Measurements from ENCODE around the gene RAB27A. TPM values are rescaled to one million over a fixed set of nuclear protein-coding genes. Genes with fewer than 3 reads are reported as not detected.
A peak's percentile ranks its signal among the peaks of the same experiment; 100 is the strongest.

The RAB27A gene
- total and polyA plus RNA-seq, 2 of the 13 experiments (the other 11 are each of a cell fraction or from before 2014, with no cell fraction given) = 3.4 to 8.1 TPM

DNA sequence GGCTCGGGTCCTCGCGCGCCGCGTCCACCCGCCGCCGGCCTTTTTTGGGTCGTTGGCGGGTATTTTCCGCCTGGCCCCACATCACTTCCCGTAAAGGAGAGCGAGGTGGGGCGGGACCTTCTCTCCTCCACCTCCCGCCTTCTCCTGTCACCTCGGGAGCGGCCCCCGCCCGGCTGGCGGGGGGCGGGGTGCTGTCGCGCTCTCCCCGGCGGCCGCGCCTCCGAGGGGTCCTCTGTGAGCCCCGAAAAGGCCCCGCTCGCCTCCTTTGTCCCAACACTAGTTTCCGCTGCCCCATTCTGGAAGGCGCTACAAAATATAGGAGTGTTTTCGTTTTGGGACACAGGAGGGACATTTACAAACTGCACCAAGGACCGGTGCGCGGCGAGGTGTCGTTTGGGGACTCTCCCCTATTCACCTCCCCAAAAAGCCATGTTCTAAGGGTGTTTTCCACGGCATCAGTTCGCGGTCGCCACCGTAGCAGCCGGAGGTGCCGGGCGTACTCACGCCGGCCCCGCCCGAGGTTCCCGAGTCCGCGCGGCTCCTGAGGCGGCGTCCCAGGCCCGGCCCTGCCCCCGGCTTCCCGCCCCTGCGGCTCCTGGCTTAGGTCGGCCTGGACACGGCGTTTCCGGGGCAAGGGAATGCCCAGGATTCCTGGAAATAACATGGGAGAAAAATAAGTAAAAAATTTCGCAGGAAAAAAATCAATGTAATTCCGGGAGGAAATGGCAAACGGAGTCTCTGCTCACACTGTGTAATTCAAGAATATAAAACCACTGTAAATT is at the start of gene RAB27A (continued):
- TF ChIP-seq SP2 (CRISPR knock-in tag; IDR thresholded peaks at IDR 0.05) (no peak), EHMT2 (IDR thresholded peaks at IDR 0.05; ENCODE audit: borderline replicate concordance, low read depth, low read length) (no peak), KLF12 (CRISPR knock-in tag; IDR thresholded peaks at IDR 0.05; ENCODE audit: borderline replicate concordance) (peak; percentile 76; the same call in 1 of the 2 replicates), SNAPC2 (CRISPR knock-in tag; IDR thresholded peaks at IDR 0.05) (no peak), RFXAP (CRISPR knock-in tag; IDR thresholded peaks at IDR 0.05; ENCODE audit: borderline replicate concordance) (no peak), ZNF598 (CRISPR knock-in tag; IDR thresholded peaks at IDR 0.05; ENCODE audit: borderline replicate concordance) (peak; percentile 7; the same call in 1 of the 2 replicates), ZFP36L2 (CRISPR knock-in tag; IDR thresholded peaks at IDR 0.05) (no peak), ZNF788 (CRISPR knock-in tag; IDR thresholded peaks at IDR 0.05; ENCODE audit: borderline replicate concordance) (peak; percentile 41; the same call in 1 of the 2 replicates), ZNF501 (CRISPR knock-in tag; IDR thresholded peaks at IDR 0.05) (peak; percentile 30; the same call in 1 of the 2 replicates), PHF8 (CRISPR knock-in tag; IDR thresholded peaks at IDR 0.05) (no peak; the same call in 1 of the 2 replicates), ZNF780A (CRISPR knock-in tag; IDR thresholded peaks at IDR 0.05) (no peak), FOXK2 (IDR thresholded peaks at IDR 0.05) (no peak)
- TF ChIP-seq, protein P1, sequence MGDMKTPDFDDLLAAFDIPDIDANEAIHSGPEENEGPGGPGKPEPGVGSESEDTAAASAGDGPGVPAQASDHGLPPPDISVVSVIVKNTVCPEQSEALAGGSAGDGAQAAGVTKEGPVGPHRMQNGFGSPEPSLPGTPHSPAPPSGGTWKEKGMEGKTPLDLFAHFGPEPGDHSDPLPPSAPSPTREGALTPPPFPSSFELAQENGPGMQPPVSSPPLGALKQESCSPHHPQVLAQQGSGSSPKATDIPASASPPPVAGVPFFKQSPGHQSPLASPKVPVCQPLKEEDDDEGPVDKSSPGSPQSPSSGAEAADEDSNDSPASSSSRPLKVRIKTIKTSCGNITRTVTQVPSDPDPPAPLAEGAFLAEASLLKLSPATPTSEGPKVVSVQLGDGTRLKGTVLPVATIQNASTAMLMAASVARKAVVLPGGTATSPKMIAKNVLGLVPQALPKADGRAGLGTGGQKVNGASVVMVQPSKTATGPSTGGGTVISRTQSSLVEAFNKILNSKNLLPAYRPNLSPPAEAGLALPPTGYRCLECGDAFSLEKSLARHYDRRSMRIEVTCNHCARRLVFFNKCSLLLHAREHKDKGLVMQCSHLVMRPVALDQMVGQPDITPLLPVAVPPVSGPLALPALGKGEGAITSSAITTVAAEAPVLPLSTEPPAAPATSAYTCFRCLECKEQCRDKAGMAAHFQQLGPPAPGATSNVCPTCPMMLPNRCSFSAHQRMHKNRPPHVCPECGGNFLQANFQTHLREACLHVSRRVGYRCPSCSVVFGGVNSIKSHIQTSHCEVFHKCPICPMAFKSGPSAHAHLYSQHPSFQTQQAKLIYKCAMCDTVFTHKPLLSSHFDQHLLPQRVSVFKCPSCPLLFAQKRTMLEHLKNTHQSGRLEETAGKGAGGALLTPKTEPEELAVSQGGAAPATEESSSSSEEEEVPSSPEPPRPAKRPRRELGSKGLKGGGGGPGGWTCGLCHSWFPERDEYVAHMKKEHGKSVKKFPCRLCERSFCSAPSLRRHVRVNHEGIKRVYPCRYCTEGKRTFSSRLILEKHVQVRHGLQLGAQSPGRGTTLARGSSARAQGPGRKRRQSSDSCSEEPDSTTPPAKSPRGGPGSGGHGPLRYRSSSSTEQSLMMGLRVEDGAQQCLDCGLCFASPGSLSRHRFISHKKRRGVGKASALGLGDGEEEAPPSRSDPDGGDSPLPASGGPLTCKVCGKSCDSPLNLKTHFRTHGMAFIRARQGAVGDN (CRISPR knock-in tag; IDR thresholded peaks at IDR 0.05) = peak; percentile 70
- TF ChIP-seq, protein P2, sequence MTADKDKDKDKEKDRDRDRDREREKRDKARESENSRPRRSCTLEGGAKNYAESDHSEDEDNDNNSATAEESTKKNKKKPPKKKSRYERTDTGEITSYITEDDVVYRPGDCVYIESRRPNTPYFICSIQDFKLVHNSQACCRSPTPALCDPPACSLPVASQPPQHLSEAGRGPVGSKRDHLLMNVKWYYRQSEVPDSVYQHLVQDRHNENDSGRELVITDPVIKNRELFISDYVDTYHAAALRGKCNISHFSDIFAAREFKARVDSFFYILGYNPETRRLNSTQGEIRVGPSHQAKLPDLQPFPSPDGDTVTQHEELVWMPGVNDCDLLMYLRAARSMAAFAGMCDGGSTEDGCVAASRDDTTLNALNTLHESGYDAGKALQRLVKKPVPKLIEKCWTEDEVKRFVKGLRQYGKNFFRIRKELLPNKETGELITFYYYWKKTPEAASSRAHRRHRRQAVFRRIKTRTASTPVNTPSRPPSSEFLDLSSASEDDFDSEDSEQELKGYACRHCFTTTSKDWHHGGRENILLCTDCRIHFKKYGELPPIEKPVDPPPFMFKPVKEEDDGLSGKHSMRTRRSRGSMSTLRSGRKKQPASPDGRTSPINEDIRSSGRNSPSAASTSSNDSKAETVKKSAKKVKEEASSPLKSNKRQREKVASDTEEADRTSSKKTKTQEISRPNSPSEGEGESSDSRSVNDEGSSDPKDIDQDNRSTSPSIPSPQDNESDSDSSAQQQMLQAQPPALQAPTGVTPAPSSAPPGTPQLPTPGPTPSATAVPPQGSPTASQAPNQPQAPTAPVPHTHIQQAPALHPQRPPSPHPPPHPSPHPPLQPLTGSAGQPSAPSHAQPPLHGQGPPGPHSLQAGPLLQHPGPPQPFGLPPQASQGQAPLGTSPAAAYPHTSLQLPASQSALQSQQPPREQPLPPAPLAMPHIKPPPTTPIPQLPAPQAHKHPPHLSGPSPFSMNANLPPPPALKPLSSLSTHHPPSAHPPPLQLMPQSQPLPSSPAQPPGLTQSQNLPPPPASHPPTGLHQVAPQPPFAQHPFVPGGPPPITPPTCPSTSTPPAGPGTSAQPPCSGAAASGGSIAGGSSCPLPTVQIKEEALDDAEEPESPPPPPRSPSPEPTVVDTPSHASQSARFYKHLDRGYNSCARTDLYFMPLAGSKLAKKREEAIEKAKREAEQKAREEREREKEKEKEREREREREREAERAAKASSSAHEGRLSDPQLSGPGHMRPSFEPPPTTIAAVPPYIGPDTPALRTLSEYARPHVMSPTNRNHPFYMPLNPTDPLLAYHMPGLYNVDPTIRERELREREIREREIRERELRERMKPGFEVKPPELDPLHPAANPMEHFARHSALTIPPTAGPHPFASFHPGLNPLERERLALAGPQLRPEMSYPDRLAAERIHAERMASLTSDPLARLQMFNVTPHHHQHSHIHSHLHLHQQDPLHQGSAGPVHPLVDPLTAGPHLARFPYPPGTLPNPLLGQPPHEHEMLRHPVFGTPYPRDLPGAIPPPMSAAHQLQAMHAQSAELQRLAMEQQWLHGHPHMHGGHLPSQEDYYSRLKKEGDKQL (CRISPR knock-in tag; IDR thresholded peaks at IDR 0.05; ENCODE audit: low read depth) = 0 out of 2 replicates have a peak, but pooled peaks have one; percentile 9
- TF ChIP-seq, protein P3, sequence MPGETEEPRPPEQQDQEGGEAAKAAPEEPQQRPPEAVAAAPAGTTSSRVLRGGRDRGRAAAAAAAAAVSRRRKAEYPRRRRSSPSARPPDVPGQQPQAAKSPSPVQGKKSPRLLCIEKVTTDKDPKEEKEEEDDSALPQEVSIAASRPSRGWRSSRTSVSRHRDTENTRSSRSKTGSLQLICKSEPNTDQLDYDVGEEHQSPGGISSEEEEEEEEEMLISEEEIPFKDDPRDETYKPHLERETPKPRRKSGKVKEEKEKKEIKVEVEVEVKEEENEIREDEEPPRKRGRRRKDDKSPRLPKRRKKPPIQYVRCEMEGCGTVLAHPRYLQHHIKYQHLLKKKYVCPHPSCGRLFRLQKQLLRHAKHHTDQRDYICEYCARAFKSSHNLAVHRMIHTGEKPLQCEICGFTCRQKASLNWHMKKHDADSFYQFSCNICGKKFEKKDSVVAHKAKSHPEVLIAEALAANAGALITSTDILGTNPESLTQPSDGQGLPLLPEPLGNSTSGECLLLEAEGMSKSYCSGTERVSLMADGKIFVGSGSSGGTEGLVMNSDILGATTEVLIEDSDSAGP (CRISPR knock-in tag; IDR thresholded peaks at IDR 0.05; ENCODE audit: borderline replicate concordance) = peak; percentile 18; the same call in 1 of the 2 replicates
